ENCODE data around the gene MAGI2. TPM values are rescaled to one million over a fixed set of nuclear protein-coding genes. Genes with fewer than 3 reads are reported as not detected.

Gene MAGI2
- total RNA-seq, 2 experiments from 2014 or later: 0.14 to 0.19 TPM

DNA sequence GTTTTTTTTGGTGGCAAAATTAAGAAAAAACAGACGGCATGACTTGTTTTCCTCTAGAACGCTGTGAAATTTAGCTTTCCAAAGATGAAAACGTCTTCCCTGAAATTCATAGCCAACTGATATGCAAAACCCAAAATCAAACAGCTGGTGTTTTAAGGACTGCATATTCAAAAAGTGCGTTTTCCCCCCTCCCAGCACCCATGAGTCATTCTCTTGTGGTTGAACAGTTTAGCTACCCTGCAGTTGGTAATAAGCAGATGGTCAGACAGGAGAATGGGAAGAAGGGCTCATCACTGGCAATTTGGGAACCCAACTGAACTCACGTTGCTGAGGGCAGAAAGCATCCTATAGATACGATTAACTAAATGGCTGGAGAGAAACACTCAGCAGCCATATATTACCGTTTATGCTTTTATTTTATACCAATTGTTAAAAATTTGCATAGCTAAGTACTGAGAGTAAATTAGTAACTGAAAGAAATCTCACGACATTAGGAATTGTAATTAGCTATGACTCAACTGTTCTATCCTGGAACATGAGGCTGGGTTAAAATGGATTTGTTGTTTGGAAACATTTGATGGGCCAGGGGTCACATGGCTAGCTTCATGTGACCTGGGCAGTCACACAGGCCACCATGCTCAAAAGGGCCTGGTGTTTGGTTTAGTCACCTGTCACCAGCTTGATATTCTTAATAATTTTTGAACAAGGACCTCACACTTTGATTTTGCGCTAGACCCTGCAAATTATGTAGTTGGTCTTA, 1311.8 kb downstream of the MAGI2 start:
- Mint-ChIP-seq H3K4me1 (no peaks in the 10 kb centered on the region), H3K27me3 (peaks cover 2% of the 10 kb centered on the region), H3K4me3 (no peak overlapping the region), H3K9me3 (no peaks in the 10 kb centered on the region), H3K27ac (no peak overlapping the region), H3K36me3 (no peaks in the 10 kb centered on the region)
- DNase-seq (no peak), ATAC-seq (ENCODE audit: low read depth) (no peak)
- POLR2A ChIA-PET: no interaction called here

GRCh38 chr7:78140109-78140508, 1313.4 kb downstream of the MAGI2 start:
- no peaks in the 10 kb centered on the region for H3K9me3 Mint-ChIP-seq
- H3K36me3 Mint-ChIP-seq: no peaks in the 10 kb centered on the region
- H3K4me3 Mint-ChIP-seq: no peak overlapping the region
- H3K27ac Mint-ChIP-seq: no peak overlapping the region
- DNase-seq: no peak
- no peaks in the 10 kb centered on the region for H3K4me1 Mint-ChIP-seq
- POLR2A ChIA-PET: no interaction called here
- ATAC-seq (ENCODE audit: low read depth): no peak
- peaks cover under 1% of the 10 kb centered on the region for H3K27me3 Mint-ChIP-seq

DNA sequence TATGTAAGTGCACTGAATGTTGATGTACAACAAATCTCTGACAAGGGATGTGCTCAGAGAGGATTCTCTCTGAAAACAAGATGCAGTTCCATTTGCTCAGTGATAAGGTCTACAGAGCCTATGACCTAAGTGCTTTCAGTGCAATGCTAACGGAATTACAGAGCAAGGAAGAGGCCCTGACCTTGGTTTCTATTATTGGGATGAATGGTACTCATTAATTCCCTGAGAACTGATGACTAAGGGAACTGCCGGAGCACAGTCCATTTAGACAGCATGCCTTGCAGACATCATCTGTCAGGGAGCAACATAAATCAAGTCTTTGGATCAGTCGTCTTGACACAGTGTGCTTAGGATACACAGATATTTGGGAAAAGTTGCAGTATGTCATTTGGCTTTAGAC, 1314.1 kb downstream of the MAGI2 start:
- Mint-ChIP-seq H3K27me3 (no peaks in the 10 kb centered on the region), H3K4me1 (no peaks in the 10 kb centered on the region), H3K9me3 (no peaks in the 10 kb centered on the region), H3K36me3 (no peaks in the 10 kb centered on the region), H3K4me3 (no peak overlapping the region), H3K27ac (no peak overlapping the region)
- DNase-seq (no peak), ATAC-seq (ENCODE audit: low read depth) (no peak)
- POLR2A ChIA-PET: no interaction called here

DNA sequence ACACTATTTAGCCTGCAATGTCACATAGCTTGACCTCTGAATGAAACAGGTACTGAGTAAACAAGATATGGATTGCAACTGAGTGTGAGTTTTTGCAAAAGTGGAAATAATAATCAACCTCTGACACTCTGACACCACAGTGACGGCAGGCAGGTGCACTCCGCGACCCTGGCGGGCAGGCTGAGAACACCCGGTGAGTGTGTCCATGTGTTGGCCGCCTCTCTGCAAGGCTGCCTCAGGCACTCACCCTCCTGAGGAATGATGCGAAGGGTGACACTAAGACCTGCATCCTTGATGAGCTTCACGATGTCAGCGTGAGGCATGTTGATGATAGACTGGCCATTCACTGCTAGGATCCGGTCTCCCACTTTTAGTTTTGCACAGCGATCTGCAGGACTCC, 1318.7 kb downstream of the MAGI2 start:
- H3K36me3 Mint-ChIP-seq: no peaks in the 10 kb centered on the region
- no peak overlapping the region for H3K4me3 Mint-ChIP-seq
- H3K4me1 Mint-ChIP-seq: no peaks in the 10 kb centered on the region
- H3K27ac Mint-ChIP-seq: no peak overlapping the region
- POLR2A ChIA-PET: no interaction called here
- DNase-seq (no peak), ATAC-seq (ENCODE audit: low read depth) (no peak)
- no peaks in the 10 kb centered on the region for H3K9me3 Mint-ChIP-seq
- no peaks in the 10 kb centered on the region for H3K27me3 Mint-ChIP-seq

- POLR2A ChIA-PET: no interaction called here
- no peaks in the 10 kb centered on the region for H3K27me3 Mint-ChIP-seq
- H3K9me3 Mint-ChIP-seq: no peaks in the 10 kb centered on the region
- H3K4me3 Mint-ChIP-seq: no peak overlapping the region
- H3K4me1 Mint-ChIP-seq: no peaks in the 10 kb centered on the region
- no peak for ATAC-seq (ENCODE audit: low read depth)
- H3K36me3 Mint-ChIP-seq: no peaks in the 10 kb centered on the region
- no peak overlapping the region for H3K27ac Mint-ChIP-seq
- DNase-seq: no peak
Measured at GRCh38 chr7:78134256-78134655, 1319.2 kb downstream of the MAGI2 start.

- Mint-ChIP-seq H3K4me1 (no peaks in the 10 kb centered on the region), H3K4me3 (no peak overlapping the region), H3K27me3 (no peaks in the 10 kb centered on the region), H3K27ac (no peak overlapping the region), H3K36me3 (no peaks in the 10 kb centered on the region), H3K9me3 (no peaks in the 10 kb centered on the region)
- POLR2A ChIA-PET: no interaction called here
- ATAC-seq (ENCODE audit: low read depth) (no peak), DNase-seq (no peak)
Measured at GRCh38 chr7:78130446-78131215, 1322.8 kb downstream of the MAGI2 start.

- no peak for DNase-seq
- POLR2A ChIA-PET: no interaction called here
- Mint-ChIP-seq H3K4me1 (no peaks in the 10 kb centered on the region), H3K4me3 (no peak overlapping the region), H3K9me3 (no peaks in the 10 kb centered on the region), H3K27me3 (peaks cover 1% of the 10 kb centered on the region), H3K36me3 (no peaks in the 10 kb centered on the region), H3K27ac (no peak overlapping the region)
- ATAC-seq (ENCODE audit: low read depth): no peak
Measured at GRCh38 chr7:78129865-78130264, 1323.6 kb downstream of the MAGI2 start.

DNA sequence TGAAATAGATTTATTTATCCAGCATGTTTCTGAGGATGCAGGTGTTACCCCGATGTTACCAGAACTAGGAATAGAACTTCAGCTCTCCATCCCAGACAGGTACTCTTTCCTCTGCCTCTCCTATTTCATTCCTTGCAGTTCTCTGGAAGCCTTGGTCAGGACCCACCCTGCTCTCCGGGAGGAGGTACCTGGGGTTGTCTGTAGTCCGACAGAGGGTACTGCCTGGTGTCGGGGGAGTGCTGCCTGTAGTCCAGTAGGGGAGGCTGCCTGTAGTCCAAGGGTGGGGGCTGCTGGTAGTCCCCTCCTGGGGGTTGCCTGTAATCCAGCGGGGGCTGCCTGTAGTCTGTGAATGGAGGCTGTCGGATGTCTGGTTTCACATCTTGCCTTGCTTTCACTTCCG, 1326.5 kb downstream of the MAGI2 start:
- Mint-ChIP-seq H3K27me3 (peaks cover 6% of the 10 kb centered on the region), H3K36me3 (no peaks in the 10 kb centered on the region), H3K4me1 (no peaks in the 10 kb centered on the region), H3K27ac (no peak overlapping the region), H3K9me3 (no peaks in the 10 kb centered on the region), H3K4me3 (no peak overlapping the region)
- no peak for ATAC-seq (ENCODE audit: low read depth)
- POLR2A ChIA-PET: no interaction called here
- no peak for DNase-seq

- Mint-ChIP-seq H3K27ac (no peak overlapping the region), H3K36me3 (no peaks in the 10 kb centered on the region), H3K4me1 (no peaks in the 10 kb centered on the region), H3K27me3 (peaks cover 6% of the 10 kb centered on the region), H3K9me3 (no peaks in the 10 kb centered on the region), H3K4me3 (no peak overlapping the region)
- DNase-seq: no peak
- POLR2A ChIA-PET: no interaction called here
- no peak for ATAC-seq (ENCODE audit: low read depth)
Measured at GRCh38 chr7:78125884-78126283, 1327.6 kb downstream of the MAGI2 start.

GRCh38 chr7:78124216-78124615, 1329.3 kb downstream of the MAGI2 start:
- Mint-ChIP-seq H3K36me3 (no peaks in the 10 kb centered on the region), H3K4me1 (no peaks in the 10 kb centered on the region), H3K27ac (no peak overlapping the region), H3K9me3 (no peaks in the 10 kb centered on the region), H3K4me3 (no peak overlapping the region), H3K27me3 (peaks cover 6% of the 10 kb centered on the region)
- POLR2A ChIA-PET: interaction anchor here (0.7 kb wide), 1 partner anchor 1326 kb away, joined by 5 read pairs; no protein-coding TSS in a partner anchor
- ATAC-seq (ENCODE audit: low read depth) (no peak), DNase-seq (no peak)

GRCh38 chr7:78121888-78122287, 1331.6 kb downstream of the MAGI2 start:
- POLR2A ChIA-PET: no interaction called here
- DNase-seq (no peak), ATAC-seq (ENCODE audit: low read depth) (no peak)
- Mint-ChIP-seq H3K36me3 (no peaks in the 10 kb centered on the region), H3K4me1 (no peaks in the 10 kb centered on the region), H3K27me3 (peaks cover 9% of the 10 kb centered on the region), H3K4me3 (no peak overlapping the region), H3K27ac (no peak overlapping the region), H3K9me3 (no peaks in the 10 kb centered on the region)

GRCh38 chr7:78118470-78118869, 1335.0 kb downstream of the MAGI2 start:
- no peak overlapping the region for H3K27ac Mint-ChIP-seq
- H3K36me3 Mint-ChIP-seq: no peaks in the 10 kb centered on the region
- no peaks in the 10 kb centered on the region for H3K4me1 Mint-ChIP-seq
- DNase-seq: no peak
- peaks cover 13% of the 10 kb centered on the region for H3K27me3 Mint-ChIP-seq
- POLR2A ChIA-PET: no interaction called here
- no peak overlapping the region for H3K4me3 Mint-ChIP-seq
- no peak for ATAC-seq (ENCODE audit: low read depth)
- no peaks in the 10 kb centered on the region for H3K9me3 Mint-ChIP-seq

- DNase-seq: no peak
- Mint-ChIP-seq H3K4me1 (no peaks in the 10 kb centered on the region), H3K9me3 (no peaks in the 10 kb centered on the region), H3K4me3 (no peak overlapping the region), H3K27ac (no peak overlapping the region), H3K27me3 (peaks cover 12% of the 10 kb centered on the region), H3K36me3 (no peaks in the 10 kb centered on the region)
- no peak for ATAC-seq (ENCODE audit: low read depth)
- POLR2A ChIA-PET: no interaction called here
Measured at GRCh38 chr7:78115876-78116275, 1337.6 kb downstream of the MAGI2 start.

- H3K4me3 Mint-ChIP-seq: no peak overlapping the region
- ATAC-seq (ENCODE audit: low read depth): no peak
- no peak for DNase-seq
- no peaks in the 10 kb centered on the region for H3K36me3 Mint-ChIP-seq
- POLR2A ChIA-PET: no interaction called here
- H3K27me3 Mint-ChIP-seq: peaks cover 12% of the 10 kb centered on the region
- no peaks in the 10 kb centered on the region for H3K9me3 Mint-ChIP-seq
- no peak overlapping the region for H3K27ac Mint-ChIP-seq
- H3K4me1 Mint-ChIP-seq: no peaks in the 10 kb centered on the region
Measured at GRCh38 chr7:78114993-78115392, 1338.5 kb downstream of the MAGI2 start.

All from activated naive CD8-positive, alpha-beta T cell treated with anti-CD3 and anti-CD28 coated beads, Interleukin-2, amount 10 ng/mL, durations not matched to agents 7 days and 5 days (primary cell).